GM21447 (cell line): ENCODE measurements around the gene SORT1.
"Not testable (repeated sequence)": the region's sequence is repeated elsewhere in the genome, so short reads cannot be mapped to it uniquely, and the experiment has no call there.

Experiments used
- ATAC-seq: cut with Tn5 transposase; IDR thresholded peaks from one replicate; pipeline ENCODE4 v1.9.1; 2021; ENCODE audit not compliant: unreplicated experiment

The SORT1 gene

GRCh38 chr1:109300650-109301151, 97.0 kb downstream of the SORT1 start:
- ATAC-seq, result no peak

GRCh38 chr1:109299558-109300343, 98.0 kb downstream of the SORT1 start:
- no peak for ATAC-seq

GRCh38 chr1:109298666-109299557, 98.8 kb downstream of the SORT1 start:
- ATAC-seq, result no peak

GRCh38 chr1:109296782-109297181, 100.9 kb downstream of the SORT1 start:
- no peak for ATAC-seq

GRCh38 chr1:109295712-109296415, 101.9 kb downstream of the SORT1 start:
- ATAC-seq, result no peak

- ATAC-seq, result no peak
Measured at GRCh38 chr1:109294481-109294880, 103.2 kb downstream of the SORT1 start.

GRCh38 chr1:109293026-109293425, 104.7 kb downstream of the SORT1 start:
- ATAC-seq, result no peak

GRCh38 chr1:109292364-109292763, 105.4 kb downstream of the SORT1 start:
- no peak for ATAC-seq

- no peak for ATAC-seq
Measured at GRCh38 chr1:109290998-109291397, 106.7 kb downstream of the SORT1 start.

GRCh38 chr1:109290137-109290536, 107.6 kb downstream of the SORT1 start:
- ATAC-seq, result no peak

- not testable (repeated sequence) for ATAC-seq
Measured at GRCh38 chr1:109286762-109287161, 111.0 kb downstream of the SORT1 start.

GRCh38 chr1:109283748-109284600, 113.7 kb downstream of the SORT1 start:
- no peak for ATAC-seq

- ATAC-seq, result peak; percentile 95
Measured at GRCh38 chr1:109282952-109283747, 114.6 kb downstream of the SORT1 start, which contains the start of gene PSRC1. Gene PSRC1 (minus strand): TSS chr1:109283145.

- ATAC-seq, result no peak
Measured at GRCh38 chr1:109282497-109282951, 115.2 kb downstream of the SORT1 start.

- no peak for ATAC-seq
Measured at GRCh38 chr1:109281680-109282496, 115.8 kb downstream of the SORT1 start.

- ATAC-seq, result no peak
Measured at GRCh38 chr1:109280862-109281261, 116.9 kb downstream of the SORT1 start.

- ATAC-seq, result no peak
Measured at GRCh38 chr1:109279615-109280278, 118.0 kb downstream of the SORT1 start.
